ENCODE results near the gene SSRP1.

GRCh38 chr11:57277845-57278720 lies 57.6 kb downstream of the SSRP1 start:
- TF ChIP-seq POLR2AphosphoS5 (IDR thresholded peaks at IDR 0.05; ENCODE audit: low read depth, low read length) (no peak), PAX5 (IDR thresholded peaks at IDR 0.05; ENCODE audit: insufficient read depth, low read length, severe bottlenecking) (no peak), POLR2A (IDR thresholded peaks at IDR 0.05; ENCODE audit: low read depth, low read length) (no peak), TAF1 (IDR thresholded peaks at IDR 0.05; ENCODE audit: low read depth, low read length) (no peak)

All from GM12891 (cell line).